GM11168 (cell line): ENCODE results near the gene TTLL7.
"Not testable (repeated sequence)": the region's sequence is repeated elsewhere in the genome, so short reads cannot be mapped to it uniquely, and the experiment has no call there.

Experiments used
- in situ Hi-C: fragments of 300-500 bp; cut with MboI; formaldehyde crosslinking; loops from one replicate; pipeline ENCODE4 v1.12.0; 2022; ENCODE audit warnings: low sequenced_read_pairs; ENCODE audit not compliant: unreplicated experiment

The TTLL7 gene

DNA sequence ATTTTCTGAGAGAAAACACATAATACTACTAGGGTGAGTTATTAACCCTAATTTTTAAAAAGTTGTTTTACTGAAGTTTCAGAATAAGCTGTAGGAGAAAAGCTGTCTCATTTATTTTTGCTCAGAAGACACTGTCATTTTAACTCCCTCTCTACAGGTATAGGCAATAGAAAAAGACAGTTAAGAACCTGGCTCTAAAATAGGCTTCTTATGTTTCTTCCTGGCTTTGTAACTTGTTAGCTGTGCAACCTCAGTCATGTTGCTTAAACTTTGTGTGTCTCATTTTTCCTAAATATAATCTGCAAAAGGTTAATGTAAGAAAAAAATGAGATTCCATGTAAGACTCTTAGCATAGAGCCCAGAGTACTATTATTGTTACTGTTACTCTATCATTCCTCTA, 64.4 kb downstream of the TTLL7 start:
- in situ Hi-C loops = loop anchor here (10.0 kb wide), 1 partner anchor 190 kb away; no protein-coding TSS in a partner anchor

- in situ Hi-C loops = loop anchor here (10.0 kb wide), 1 partner anchor 192 kb away; no protein-coding TSS in a partner anchor
These were observed 66.2 kb downstream of the TTLL7 start for GRCh38 chr1:83932693-83933092.

- in situ Hi-C loops = loop anchor here (10.0 kb wide), 1 partner anchor 193 kb away; no protein-coding TSS in a partner anchor
These were observed 66.7 kb downstream of the TTLL7 start for GRCh38 chr1:83932281-83932680.

- in situ Hi-C loops = loop anchor here (10.0 kb wide), 1 partner anchor 193 kb away; no protein-coding TSS in a partner anchor
These were observed 67.2 kb downstream of the TTLL7 start for GRCh38 chr1:83931658-83932253.

GRCh38 chr1:83929184-83929583, 69.7 kb downstream of the TTLL7 start:
- in situ Hi-C loops = loop anchor here (10.0 kb wide), 1 partner anchor 506 kb away; no protein-coding TSS in a partner anchor

- in situ Hi-C loops = loop anchor here (10.0 kb wide), 1 partner anchor 506 kb away; no protein-coding TSS in a partner anchor
These were observed 70.5 kb downstream of the TTLL7 start for GRCh38 chr1:83928396-83928795.

- in situ Hi-C loops = loop anchor here (10.0 kb wide), 1 partner anchor 507 kb away; no protein-coding TSS in a partner anchor
These were observed 71.2 kb downstream of the TTLL7 start for GRCh38 chr1:83927701-83928100.

GRCh38 chr1:83927061-83927460, 71.9 kb downstream of the TTLL7 start:
- in situ Hi-C loops = loop anchor here (10.0 kb wide), 1 partner anchor 508 kb away; no protein-coding TSS in a partner anchor

GRCh38 chr1:83923553-83923952, 75.4 kb downstream of the TTLL7 start:
- in situ Hi-C loops = loop anchor here (10.0 kb wide), 1 partner anchor 511 kb away; no protein-coding TSS in a partner anchor

DNA sequence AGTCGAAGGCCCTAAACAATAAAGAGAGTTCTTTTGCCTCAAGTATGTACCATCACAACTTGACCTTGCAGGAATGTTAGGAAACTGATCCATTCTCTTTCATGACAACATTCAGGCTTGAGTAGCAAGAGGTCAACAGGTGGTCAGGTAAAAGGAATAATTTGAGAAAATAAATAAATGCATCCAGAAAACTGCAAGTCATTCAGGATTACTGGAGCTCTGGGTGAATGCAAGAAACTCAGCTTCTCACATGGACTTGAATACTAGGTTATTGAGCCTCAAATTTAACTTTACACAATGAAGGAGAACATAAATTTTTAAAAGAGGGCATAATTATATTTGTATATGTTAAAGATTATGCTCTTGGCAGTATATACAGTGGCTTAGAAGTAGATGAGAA, 76.5 kb downstream of the TTLL7 start:
- in situ Hi-C loops = loop anchor here (10.0 kb wide), 1 partner anchor 512 kb away; no protein-coding TSS in a partner anchor

GRCh38 chr1:83920320-83920719, 78.6 kb downstream of the TTLL7 start:
- in situ Hi-C loops = loop anchor here (10.0 kb wide), 1 partner anchor 514 kb away; no protein-coding TSS in a partner anchor

- in situ Hi-C loops = loop anchor here (10.0 kb wide), 1 partner anchor 515 kb away; no protein-coding TSS in a partner anchor
These were observed 79.1 kb downstream of the TTLL7 start for GRCh38 chr1:83919872-83920271.

- in situ Hi-C loops = no loop called here
These were observed 80.1 kb downstream of the TTLL7 start for GRCh38 chr1:83918688-83919285.

GRCh38 chr1:83917959-83918358, 81.0 kb downstream of the TTLL7 start:
- in situ Hi-C loops = no loop called here

DNA sequence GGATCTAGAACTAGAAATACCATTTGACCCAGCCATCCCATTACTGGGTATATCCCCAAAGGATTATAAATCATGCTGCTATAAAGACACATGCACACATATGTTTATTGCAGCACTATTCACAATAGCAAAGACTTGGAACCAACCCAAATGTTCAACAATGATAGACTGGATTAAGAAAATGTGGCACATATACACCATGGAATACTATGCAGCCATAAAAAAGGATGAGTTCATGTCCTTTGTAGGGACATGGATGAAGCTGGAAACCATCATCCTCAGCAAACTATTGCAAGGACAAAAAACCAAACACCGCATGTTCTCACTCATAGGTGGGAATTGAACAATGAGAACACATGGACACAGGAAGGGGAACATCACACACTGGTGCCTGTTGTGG, 82.8 kb downstream of the TTLL7 start:
- in situ Hi-C loops = not testable (repeated sequence)

GRCh38 chr1:83912876-83913275, 86.1 kb downstream of the TTLL7 start:
- in situ Hi-C loops = no loop called here

GRCh38 chr1:83910461-83910860, 88.5 kb downstream of the TTLL7 start:
- in situ Hi-C loops = no loop called here

DNA sequence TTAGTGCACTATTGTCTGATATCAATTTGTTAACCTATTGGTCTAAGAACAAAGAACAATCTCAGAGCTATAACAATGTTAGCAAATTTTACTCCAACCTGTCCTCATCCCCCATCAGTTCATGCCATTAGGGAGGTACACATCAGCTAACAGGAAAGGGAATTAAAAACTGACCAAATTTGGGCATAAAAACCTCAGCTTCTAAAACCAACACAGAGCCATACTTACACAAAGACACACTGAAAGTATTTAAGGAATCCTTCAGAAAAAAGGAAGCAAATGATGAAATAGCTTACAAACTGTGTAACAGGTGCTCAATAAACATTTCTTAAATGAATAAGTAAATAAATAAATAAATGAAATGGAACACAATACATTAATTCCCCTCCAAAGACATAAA, 89.2 kb downstream of the TTLL7 start:
- in situ Hi-C loops = no loop called here

- in situ Hi-C loops = no loop called here
These were observed 93.5 kb downstream of the TTLL7 start for GRCh38 chr1:83905315-83905907.

- in situ Hi-C loops = no loop called here
These were observed 97.3 kb downstream of the TTLL7 start for GRCh38 chr1:83901547-83902155.

GRCh38 chr1:83900524-83900923, 98.4 kb downstream of the TTLL7 start:
- in situ Hi-C loops = no loop called here
